AG10803 (cell line): ENCODE data around the gene TAL2.

Experiments used
- DNase-seq: peaks from one replicate; pipeline ENCODE4 v3.0.0; 2010; ENCODE audit warnings: low read depth
- H3K4me3 ChIP-seq: 2 replicates; pipeline ENCODE4 v1.5.1; 2011; ENCODE audit warnings: mild to moderate bottlenecking, low read length, control low read depth
- CTCF ChIP-seq: conservative IDR thresholded peaks from 2 replicates; pipeline ENCODE4 v1.5.1; 2011; ENCODE audit warnings: mild to moderate bottlenecking, low read length, control low read depth, inconsistent platforms

The TAL2 gene

GRCh38 chr9:105683688-105684275 lies 21.5 kb downstream of the TAL2 start:
- no peak overlapping the region for H3K4me3 ChIP-seq
- no peak for DNase-seq
- no peak for TF ChIP-seq CTCF

- no peak for TF ChIP-seq CTCF
- no peak for DNase-seq
- no peak overlapping the region for H3K4me3 ChIP-seq
Observed at GRCh38 chr9:105686936-105687335, 24.7 kb downstream of the TAL2 start.

- peak; percentile 5 for DNase-seq
- H3K4me3 ChIP-seq = no peak overlapping the region
- TF ChIP-seq CTCF = peak; percentile 66
Observed at GRCh38 chr9:105690742-105691141, 28.5 kb downstream of the TAL2 start.

GRCh38 chr9:105693435-105694189 lies 31.4 kb downstream of the TAL2 start:
- DNase-seq = no peak
- H3K4me3 ChIP-seq = peak overlapping the region; percentile 79
- TF ChIP-seq CTCF = no peak

GRCh38 chr9:105694190-105694847 lies 32.1 kb downstream of the TAL2 start, which contains the start of gene TMEM38B:
Gene TMEM38B, plus strand, starts transcription at chr9:105694541. Its CDS starts 120 bp downstream, at chr9:105694661.
- peak; percentile 59 for DNase-seq
- no peak for TF ChIP-seq CTCF
- H3K4me3 ChIP-seq = peak within 1 kb of the TSS; percentile 79

- TF ChIP-seq CTCF = no peak
- peak overlapping the region; percentile 79 for H3K4me3 ChIP-seq
- DNase-seq = peak; percentile 54
Observed at GRCh38 chr9:105694848-105695581, 32.8 kb downstream of the TAL2 start.
